Lung microvascular endothelial cell (primary cell): ENCODE data around the gene ITSN1. TPM values are rescaled to one million over a fixed set of nuclear protein-coding genes. Genes with fewer than 3 reads are reported as not detected.
"Not testable (repeated sequence)": the region's sequence is repeated elsewhere in the genome, so short reads cannot be mapped to it uniquely, and the experiment has no call there.

Source experiments
- DNase-seq, 2 donors: peaks; one replicate each; pipeline versions ENCODE4 v3.0.0 to v3.0.0-alpha.2; 2010; ENCODE audit warnings: low read depth in 2 of 2
- total RNA-seq: library from RNA; depleted of rRNA; stranded (reverse); fragments of >200 nt; gene quantifications from 2 replicates; pipeline ENCODE4 v1.2.1, GENCODE V29; 2014

Gene ITSN1
- total RNA-seq, 1 donor from 2014 or later: 40.5 TPM

GRCh38 chr21:33926248-33926647 is 283.9 kb downstream of the ITSN1 start:
- DNase-seq: not testable (repeated sequence)

- peak in 1 of 2 donors; percentile 40 for DNase-seq
Observed at GRCh38 chr21:33931052-33931798, 288.9 kb downstream of the ITSN1 start.

- peak; percentile 50 to 55 for DNase-seq
Observed at GRCh38 chr21:33931799-33932390, 289.6 kb downstream of the ITSN1 start.

GRCh38 chr21:33932731-33933130 is 290.4 kb downstream of the ITSN1 start:
- DNase-seq: no peak

- DNase-seq: no peak
Observed at GRCh38 chr21:33936301-33937038, 294.2 kb downstream of the ITSN1 start.

- no peak for DNase-seq
Observed at GRCh38 chr21:33937146-33937545, 294.8 kb downstream of the ITSN1 start.

- no peak for DNase-seq
Observed at GRCh38 chr21:33937931-33938339, 295.6 kb downstream of the ITSN1 start.

- no peak for DNase-seq
Observed at GRCh38 chr21:33938381-33938780, 296.1 kb downstream of the ITSN1 start.

- DNase-seq: no peak
Observed at GRCh38 chr21:33939226-33939625, 296.9 kb downstream of the ITSN1 start.

- peak; percentile 14 to 51 for DNase-seq
Observed at GRCh38 chr21:33940164-33940880, 298.0 kb downstream of the ITSN1 start.

GRCh38 chr21:33940881-33941245 is 298.6 kb downstream of the ITSN1 start:
- peak; percentile 21 to 79 for DNase-seq

GRCh38 chr21:33942426-33942825 is 300.1 kb downstream of the ITSN1 start:
- DNase-seq: no peak

GRCh38 chr21:33943293-33943692 is 301.0 kb downstream of the ITSN1 start:
- peak in 1 of 2 donors; percentile 23 for DNase-seq

- DNase-seq: no peak
Observed at GRCh38 chr21:33944185-33944763, 302.0 kb downstream of the ITSN1 start.

- no peak for DNase-seq
Observed at GRCh38 chr21:33945652-33946270, 303.5 kb downstream of the ITSN1 start.

GRCh38 chr21:33947451-33948095 is 305.3 kb downstream of the ITSN1 start:
- DNase-seq: peak; percentile 95 to 97

GRCh38 chr21:33948096-33948950 is 306.0 kb downstream of the ITSN1 start:
- peak; percentile 47 to 78 for DNase-seq

GRCh38 chr21:33948951-33949444 is 306.7 kb downstream of the ITSN1 start:
- DNase-seq: no peak
